Epithelial cell of prostate (primary cell): ENCODE measurements around the gene MTNR1B.

Experiments used
- DNase-seq: peaks from one replicate; pipeline ENCODE4 v3.0.0-alpha.2; 2011; ENCODE audit warnings: low read depth, low spot score
- H3K27ac ChIP-seq: fragments of 450-650 bp; 2 replicates; pipeline ENCODE4 v1.5.1; 2017; ENCODE audit warnings: mild to moderate bottlenecking

MTNR1B gene

DNA sequence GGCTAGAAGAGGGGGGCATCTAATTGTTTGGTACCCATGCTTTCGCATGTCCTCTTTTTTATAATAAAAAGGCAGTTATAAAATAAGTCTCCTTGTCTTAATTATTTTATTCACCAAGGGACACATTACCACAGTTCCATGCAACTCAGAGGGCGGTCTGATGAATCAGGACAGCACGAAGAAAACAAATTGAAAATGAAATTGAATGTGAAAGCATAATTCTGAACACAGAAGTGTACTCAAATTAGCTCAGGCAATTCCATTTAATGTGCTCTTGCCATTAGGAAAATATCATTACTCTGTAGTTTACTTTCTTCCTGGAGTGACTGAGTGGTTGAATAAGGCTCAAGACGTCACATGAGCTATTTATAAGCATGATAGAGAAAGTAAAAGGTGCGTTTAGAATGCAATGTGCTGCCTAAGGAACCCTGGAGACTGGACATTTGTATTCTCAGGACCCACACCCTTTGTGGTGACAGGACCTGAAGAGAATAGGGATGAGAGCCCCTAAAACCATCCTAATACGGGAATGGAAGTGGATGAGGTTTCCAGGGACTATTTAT lies 59.6 kb downstream of the MTNR1B start:
- H3K27ac ChIP-seq = no peak overlapping the region
- DNase-seq = no peak

DNA sequence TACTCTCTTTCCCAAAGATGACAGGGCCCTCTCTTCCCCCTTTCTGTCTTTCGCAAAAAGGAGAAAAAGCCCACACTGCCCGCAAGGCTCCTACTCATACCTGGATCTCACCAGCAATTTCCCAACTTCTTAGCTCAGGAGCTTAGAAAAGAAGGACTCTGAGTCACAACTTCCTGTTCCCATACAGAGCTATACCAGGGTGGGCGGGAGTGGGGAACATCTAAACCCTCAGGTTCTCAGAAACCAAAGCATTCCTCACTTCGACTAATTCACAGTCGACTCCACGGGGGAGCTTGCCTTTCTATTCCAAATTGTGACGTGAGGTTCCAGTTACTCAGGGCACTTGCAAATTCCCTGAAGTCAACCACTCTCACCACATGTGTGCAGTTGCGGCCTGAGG lies 61.9 kb downstream of the MTNR1B start:
- H3K27ac ChIP-seq = no peak overlapping the region
- no peak for DNase-seq
